Ascending aorta (tissue), 2 donors: Measurements from ENCODE around the gene UBE2G2. TPM values are rescaled to one million over a fixed set of nuclear protein-coding genes. Genes with fewer than 3 reads are reported as not detected.

Source experiments
- DNase-seq, 2 donors: peaks; one replicate each; pipeline ENCODE4 v3.0.0-alpha.2; 2019; ENCODE audit warnings: low spot score in 2 of 2
- H3K27ac ChIP-seq, 2 donors: fragments of 200-600 bp; sonication (generic); one replicate each; pipeline ENCODE4 v1.5.1; 2016 to 2017; ENCODE audit warnings: mild to moderate bottlenecking in 1 of 2
- H3K27me3 ChIP-seq: fragments of 200-600 bp; sonication (generic); one replicate; pipeline ENCODE4 v1.5.1; 2017
- H3K36me3 ChIP-seq, 2 donors: fragments of 200-600 bp; sonication (generic); one replicate each; pipeline ENCODE4 v1.5.1; 2016
- H3K4me1 ChIP-seq, 2 donors: fragments of 200-600 bp; sonication (generic); one replicate each; pipeline ENCODE4 v1.5.1; 2016 to 2017; ENCODE audit warnings: mild to moderate bottlenecking in 1 of 2
- H3K4me3 ChIP-seq, 2 donors: fragments of 200-600 bp; sonication (generic); one replicate each; pipeline ENCODE4 v1.5.1; 2016 to 2017; ENCODE audit warnings: mild to moderate bottlenecking in 1 of 2
- H3K9me3 ChIP-seq, 2 donors: fragments of 200-600 bp; sonication (generic); one replicate each; pipeline ENCODE4 v1.5.1; 2016
- CTCF ChIP-seq, 3 experiments: fragments of 200-600 bp in 2 of 3; fragments of 450-650 bp in 1 of 3; sonication (generic) in 2 of 3; IDR thresholded peaks; one replicate each; pipeline ENCODE4 v1.5.1; 2016 to 2019; ENCODE audit warnings: antibody characterized with exemption in 3 of 3, mild to moderate bottlenecking in 1 of 3, moderate library complexity in 1 of 3
- intact Hi-C: fragments of 100-400 bp; cut with DNase I; formaldehyde crosslinking; loops from one replicate; pipeline ENCODE4 v1.15.1; 2023
- total RNA-seq: library from RNA; depleted of rRNA; stranded (reverse); fragments of >200 nt; gene quantifications from one replicate; pipeline ENCODE4 v1.1.0, GENCODE V29; 2016

The UBE2G2 gene
- total RNA-seq, 1 donor from 2014 or later, result 58.1 TPM

- Histone ChIP-seq H3K4me1 (peaks cover 7 to 18% of the 10 kb centered on the region in 2 donors), H3K4me3 (no peak overlapping the region), H3K27me3 (no peaks in the 10 kb centered on the region), H3K36me3 (peaks cover 0 to 7% of the 10 kb centered on the region in 2 donors), H3K27ac (no peak overlapping the region), H3K9me3 (no peaks in the 10 kb centered on the region)
- TF ChIP-seq CTCF (IDR thresholded peaks at IDR 0.05), result no peak
- intact Hi-C loops, result no loop called here
- no peak for DNase-seq
Observed at GRCh38 chr21:44797775-44798174, 3.8 kb downstream of the UBE2G2 start.

- DNase-seq, result no peak
- peaks cover 0 to 7% of the 10 kb centered on the region in 2 donors for H3K36me3 ChIP-seq
- peaks cover 2 to 13% of the 10 kb centered on the region in 2 donors for H3K4me1 ChIP-seq
- H3K27me3 ChIP-seq, result no peaks in the 10 kb centered on the region
- TF ChIP-seq CTCF (IDR thresholded peaks at IDR 0.05), result no peak
- H3K9me3 ChIP-seq, result no peaks in the 10 kb centered on the region
- no peak overlapping the region for H3K4me3 ChIP-seq
- H3K27ac ChIP-seq, result no peak overlapping the region
- intact Hi-C loops, result no loop called here
Observed at GRCh38 chr21:44795342-44795741, 6.3 kb downstream of the UBE2G2 start.

GRCh38 chr21:44793592-44794374, 7.8 kb downstream of the UBE2G2 start:
- H3K27me3 ChIP-seq, result no peaks in the 10 kb centered on the region
- intact Hi-C loops, result no loop called here
- no peak overlapping the region for H3K27ac ChIP-seq
- peaks cover 0 to 10% of the 10 kb centered on the region in 2 donors for H3K36me3 ChIP-seq
- TF ChIP-seq CTCF (IDR thresholded peaks at IDR 0.05), result no peak
- no peak for DNase-seq
- no peak overlapping the region for H3K4me3 ChIP-seq
- H3K4me1 ChIP-seq, result peaks cover 0 to 6% of the 10 kb centered on the region in 2 donors
- no peaks in the 10 kb centered on the region for H3K9me3 ChIP-seq

- Histone ChIP-seq H3K4me3 (no peak overlapping the region), H3K4me1 (peaks cover 0 to 6% of the 10 kb centered on the region in 2 donors), H3K27ac (no peak overlapping the region), H3K9me3 (no peaks in the 10 kb centered on the region), H3K27me3 (no peaks in the 10 kb centered on the region), H3K36me3 (peaks cover 0 to 10% of the 10 kb centered on the region in 2 donors)
- intact Hi-C loops, result no loop called here
- no peak for DNase-seq
- TF ChIP-seq CTCF (IDR thresholded peaks at IDR 0.05), result peak; percentile 59 to 79 (median 68)
Observed at GRCh38 chr21:44792702-44793591, 8.7 kb downstream of the UBE2G2 start.

- H3K4me1 ChIP-seq, result peaks cover 0 to 6% of the 10 kb centered on the region in 2 donors
- H3K27ac ChIP-seq, result no peak overlapping the region
- intact Hi-C loops, result no loop called here
- DNase-seq, result no peak
- TF ChIP-seq CTCF (IDR thresholded peaks at IDR 0.05), result no peak
- no peaks in the 10 kb centered on the region for H3K27me3 ChIP-seq
- no peak overlapping the region for H3K4me3 ChIP-seq
- H3K36me3 ChIP-seq, result peaks cover 0 to 10% of the 10 kb centered on the region in 2 donors
- H3K9me3 ChIP-seq, result no peaks in the 10 kb centered on the region
Observed at GRCh38 chr21:44791993-44792392, 9.6 kb downstream of the UBE2G2 start.
